HG03175 (cell line): Measurements from ENCODE around the gene VN1R2.
"Not testable (repeated sequence)": the region's sequence is repeated elsewhere in the genome, so short reads cannot be mapped to it uniquely, and the experiment has no call there.

Experiments
- ATAC-seq: cut with Tn5 transposase; IDR thresholded peaks from one replicate; pipeline ENCODE4 v1.9.1; 2021; ENCODE audit warnings: mild to moderate bottlenecking, moderate library complexity; ENCODE audit not compliant: unreplicated experiment

The VN1R2 gene, protein sequence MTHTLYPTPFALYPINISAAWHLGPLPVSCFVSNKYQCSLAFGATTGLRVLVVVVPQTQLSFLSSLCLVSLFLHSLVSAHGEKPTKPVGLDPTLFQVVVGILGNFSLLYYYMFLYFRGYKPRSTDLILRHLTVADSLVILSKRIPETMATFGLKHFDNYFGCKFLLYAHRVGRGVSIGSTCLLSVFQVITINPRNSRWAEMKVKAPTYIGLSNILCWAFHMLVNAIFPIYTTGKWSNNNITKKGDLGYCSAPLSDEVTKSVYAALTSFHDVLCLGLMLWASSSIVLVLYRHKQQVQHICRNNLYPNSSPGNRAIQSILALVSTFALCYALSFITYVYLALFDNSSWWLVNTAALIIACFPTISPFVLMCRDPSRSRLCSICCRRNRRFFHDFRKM

DNA sequence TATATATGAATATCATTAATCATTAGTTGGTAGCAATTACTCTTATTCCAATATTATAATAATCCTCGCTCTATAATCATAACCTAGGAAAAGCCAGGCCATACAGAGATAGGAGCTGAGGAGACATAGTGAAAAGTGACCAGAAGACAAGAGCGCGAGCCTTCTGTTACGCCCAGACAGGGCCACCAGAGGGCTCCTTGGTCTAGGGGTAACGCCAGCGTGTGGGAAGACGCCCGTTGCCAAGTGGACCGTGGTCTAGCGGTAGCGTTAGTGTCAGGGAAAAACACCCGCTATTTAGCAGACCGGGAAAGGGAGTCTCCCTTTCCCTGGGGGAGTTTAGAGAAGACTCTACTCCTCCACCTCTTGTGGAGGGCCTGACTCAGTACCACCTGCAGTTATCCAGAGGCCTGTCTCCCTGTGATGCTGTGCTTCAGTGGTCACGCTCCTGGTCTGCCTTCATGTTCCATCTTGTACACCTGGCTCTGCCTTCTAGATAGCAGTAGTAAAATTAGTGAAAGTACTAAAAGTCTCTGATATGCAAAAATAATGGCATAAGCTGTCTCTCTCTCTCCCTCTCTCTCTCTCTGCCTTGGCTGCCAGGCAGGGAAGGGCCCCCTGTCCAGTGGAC, at the start of gene VN1R2:
TSS of gene VN1R2 (plus strand) at position 578 of the 628 bp plus-strand sequence. CDS start 84 bp downstream, outside the sequence.
- ATAC-seq, result not testable (repeated sequence)

DNA sequence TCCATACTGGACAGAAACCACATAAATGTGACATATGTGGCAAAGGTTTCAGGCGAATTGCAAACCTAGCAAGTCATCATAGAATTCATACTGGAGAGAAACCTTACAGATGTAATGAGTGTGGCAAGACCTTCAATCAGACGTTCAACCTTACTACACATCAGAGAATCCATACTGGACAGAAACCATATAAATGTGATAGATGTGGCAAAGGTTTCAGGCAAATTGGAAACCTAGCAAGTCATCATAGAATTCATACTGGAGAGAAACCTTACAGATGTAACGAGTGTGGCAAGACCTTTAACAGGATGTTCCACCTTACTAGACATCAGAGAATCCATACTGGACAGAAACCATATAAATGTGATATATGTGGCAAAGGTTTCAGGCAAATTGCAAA, 46.5 kb upstream of the VN1R2 start:
- not testable (repeated sequence) for ATAC-seq

DNA sequence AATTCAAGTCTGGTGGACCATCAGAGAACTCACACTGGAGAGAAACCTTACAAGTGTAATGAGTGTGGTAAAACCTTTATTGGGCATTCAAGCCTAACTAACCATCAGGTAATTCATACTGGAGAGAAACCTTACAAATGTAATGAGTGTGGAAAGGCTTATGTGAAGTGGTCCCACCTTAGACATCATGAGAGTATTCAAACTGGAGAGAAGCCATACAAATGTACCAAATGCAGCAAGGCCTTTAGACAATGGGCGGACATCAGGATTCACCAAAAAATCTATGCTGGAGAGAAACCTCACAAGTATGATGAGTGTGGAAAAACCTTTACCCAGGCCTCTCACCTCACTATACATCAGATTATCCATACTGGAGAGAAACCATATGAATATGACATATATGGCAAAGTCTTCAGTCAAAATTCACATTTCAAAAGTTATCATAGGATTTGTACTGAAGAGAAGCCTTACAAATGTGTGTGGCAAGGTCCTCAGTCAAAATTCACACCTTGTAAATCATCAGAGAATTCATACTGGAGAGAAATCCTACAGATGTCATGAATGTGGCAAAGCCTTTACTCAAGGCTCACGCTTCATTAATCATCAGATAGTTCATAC, 45.3 kb upstream of the VN1R2 start:
- no peak for ATAC-seq

DNA sequence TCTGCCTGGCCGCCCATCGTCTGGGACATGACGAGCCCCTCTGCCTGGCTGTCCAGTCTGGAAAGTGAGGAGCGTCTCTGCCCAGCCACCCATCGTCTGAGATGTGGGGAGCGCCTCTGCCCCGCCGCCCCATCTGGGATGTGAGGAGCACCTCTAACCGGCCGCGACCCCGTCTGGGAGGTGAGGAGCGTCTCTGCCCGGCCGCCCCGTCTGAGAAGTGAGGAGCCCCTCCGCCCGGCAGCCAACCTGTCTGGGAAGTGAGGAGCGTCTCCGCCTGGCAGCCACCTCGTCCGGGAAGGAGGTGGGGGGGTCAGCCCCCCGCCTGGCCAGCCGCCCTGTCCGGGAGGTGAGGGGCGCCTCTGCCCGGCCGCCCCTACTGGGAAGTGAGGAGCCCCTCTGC, 35.4 kb upstream of the VN1R2 start:
- not testable (repeated sequence) for ATAC-seq

DNA sequence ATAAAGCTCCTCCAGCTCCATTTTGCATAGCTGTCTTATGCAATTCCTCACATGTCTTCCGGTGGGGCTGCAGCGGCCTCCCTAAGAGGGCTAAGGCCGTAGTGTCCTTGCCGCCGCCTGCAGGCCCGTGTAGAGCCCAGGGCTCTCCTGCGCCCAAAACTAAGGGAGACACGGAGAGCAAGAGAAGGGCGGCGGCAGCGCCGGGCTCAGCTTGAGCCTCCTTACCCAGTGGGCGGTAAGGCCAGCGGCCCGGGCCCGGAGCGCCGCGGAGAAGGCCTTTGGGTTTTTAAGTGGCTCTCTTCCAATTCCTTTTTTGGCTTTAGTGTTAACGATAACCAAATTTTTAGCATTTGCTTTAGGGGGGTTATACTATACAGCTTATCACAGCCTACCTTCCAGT, 33.5 kb upstream of the VN1R2 start:
- no peak for ATAC-seq

DNA sequence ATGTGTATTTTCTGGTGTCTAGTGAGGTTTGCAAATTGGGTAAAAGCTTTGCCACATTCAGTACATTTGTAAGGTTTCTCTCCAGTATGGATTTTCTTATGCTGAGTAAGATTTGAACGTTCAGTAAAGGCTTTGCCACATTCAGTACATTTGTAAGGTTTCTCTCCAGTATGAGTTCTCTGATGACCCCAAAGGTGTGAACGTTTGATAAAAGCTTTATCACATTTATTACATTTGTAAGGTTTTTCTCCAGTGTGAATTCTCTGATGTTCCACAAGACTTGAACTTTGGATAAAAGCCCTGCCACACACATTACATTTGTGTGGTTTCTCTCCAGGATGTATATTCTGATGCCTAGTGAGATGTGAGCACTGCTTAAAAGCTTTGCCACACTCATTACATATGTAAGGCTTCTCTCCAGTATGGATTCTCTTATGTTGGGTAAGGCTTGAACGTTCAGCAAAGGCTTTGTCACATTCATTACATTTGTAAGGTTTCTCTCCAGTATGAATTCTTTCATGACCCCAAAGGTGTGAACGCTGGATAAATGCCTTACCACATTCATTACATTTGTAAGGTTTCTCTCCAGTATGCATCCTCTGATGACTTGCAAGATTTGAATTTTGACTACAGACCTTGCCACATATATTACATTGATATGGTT, 20.8 kb upstream of the VN1R2 start:
- no peak for ATAC-seq

DNA sequence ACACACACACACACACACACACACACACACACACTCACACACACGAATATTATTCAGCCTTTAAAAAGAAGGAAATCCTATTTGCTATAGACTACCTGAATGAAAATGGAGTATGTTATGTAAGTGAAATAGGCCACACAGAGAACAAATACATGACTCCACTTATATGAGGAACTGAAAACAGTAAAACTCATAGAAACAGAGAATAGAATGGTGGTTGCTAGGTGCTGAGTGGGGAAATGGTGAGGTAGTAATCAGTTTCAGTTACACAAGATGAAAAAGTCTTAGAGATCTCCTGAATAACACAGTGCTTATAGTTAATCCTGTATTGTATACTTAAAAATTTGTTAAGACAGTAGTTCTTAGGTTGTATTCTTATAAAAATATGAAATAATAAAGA, 11.6 kb upstream of the VN1R2 start:
- ATAC-seq, result no peak

DNA sequence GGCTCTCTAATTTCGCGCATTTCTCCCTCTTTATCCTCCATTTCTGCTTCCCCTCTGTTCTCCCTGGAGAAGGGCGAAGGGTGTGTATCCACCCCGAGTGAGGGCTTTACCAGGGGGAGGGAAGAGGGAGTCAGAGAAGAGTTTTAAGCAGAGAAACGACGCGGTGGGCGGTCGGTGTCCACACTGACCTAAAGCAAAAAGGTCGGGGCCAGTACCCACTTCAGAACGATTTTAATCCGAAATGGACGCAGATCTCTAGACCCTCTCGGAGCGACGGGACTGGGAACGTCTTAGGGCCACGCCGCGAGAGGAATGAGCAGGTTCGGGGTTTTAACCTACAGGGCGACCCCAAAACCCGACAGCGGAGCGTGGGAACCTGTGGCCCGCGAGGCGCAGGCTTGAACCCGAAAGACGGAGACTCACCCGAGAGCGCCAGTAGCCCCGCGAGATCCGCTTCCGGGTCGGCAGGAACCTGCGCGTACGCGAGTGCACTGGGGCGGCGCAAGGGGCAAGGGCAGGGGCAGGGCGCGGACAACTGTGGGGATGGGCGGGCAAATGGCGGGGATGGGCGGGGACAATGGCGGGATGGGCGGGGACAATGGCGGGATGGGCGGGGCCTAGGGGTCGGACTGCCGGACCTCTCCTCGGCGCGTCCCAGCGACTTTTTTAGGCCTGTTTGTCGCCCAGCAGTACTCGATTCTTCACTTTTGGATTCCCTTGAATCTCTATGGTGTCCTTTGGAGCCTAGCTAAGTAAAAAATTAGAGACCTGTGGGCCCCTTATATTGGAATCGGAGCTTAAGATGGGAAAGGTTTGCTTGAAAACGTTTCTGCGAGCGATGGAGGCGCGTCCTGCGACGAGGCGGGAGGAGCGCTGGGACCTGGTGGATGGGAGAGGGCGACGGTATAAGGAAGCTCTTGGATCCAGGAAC, 3.4 kb upstream of the VN1R2 start, which contains the start of gene ZNF677:
TSS of gene ZNF677 (minus strand) at position 463 of the 931 bp plus-strand sequence. CDS start 3,323 bp downstream, outside the sequence.
- ATAC-seq, result no peak

DNA sequence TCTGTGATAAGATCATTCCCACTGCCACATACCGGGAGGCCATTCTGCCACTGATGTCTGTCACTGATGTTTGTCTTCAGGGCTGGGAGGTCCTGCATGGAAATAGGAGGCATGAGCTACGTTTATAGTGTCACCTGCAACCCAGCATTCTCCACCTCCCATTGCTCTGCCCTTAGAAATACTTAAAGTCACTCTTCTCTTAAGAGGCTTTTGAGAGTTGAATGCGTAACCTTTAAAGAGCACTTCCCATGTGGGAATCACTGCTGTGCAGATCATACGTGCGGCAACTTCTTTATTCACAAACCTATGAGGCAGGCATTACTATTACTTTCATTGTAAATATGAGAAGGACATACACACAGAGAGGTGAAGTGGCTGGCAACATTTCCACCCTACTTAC, 9.5 kb downstream of the VN1R2 start, which contains the start of gene VN1R4:
TSS of gene VN1R4 (minus strand) at position 101 of the 400 bp plus-strand sequence. CDS start at position 43, 58 bp downstream.
- not testable (repeated sequence) for ATAC-seq

DNA sequence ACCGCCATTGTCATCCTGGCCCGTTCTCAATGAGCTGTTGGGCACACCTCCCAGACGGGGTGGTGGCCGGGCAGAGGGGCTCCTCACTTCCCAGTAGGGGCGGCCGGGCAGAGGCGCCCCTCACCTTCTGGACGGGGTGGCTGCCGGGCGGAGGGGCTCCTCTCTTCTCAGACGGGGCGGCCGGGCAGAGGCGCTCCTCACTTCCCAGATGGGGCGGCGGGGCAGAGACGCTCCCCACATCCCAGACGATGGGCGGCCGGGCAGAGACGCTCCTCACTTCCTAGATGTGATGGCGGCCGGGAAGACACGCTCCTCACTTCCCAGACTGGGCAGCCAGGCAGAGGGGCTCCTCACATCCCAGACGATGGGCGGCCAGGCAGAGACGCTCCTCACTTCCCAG, 11.8 kb downstream of the VN1R2 start:
- ATAC-seq, result not testable (repeated sequence)

DNA sequence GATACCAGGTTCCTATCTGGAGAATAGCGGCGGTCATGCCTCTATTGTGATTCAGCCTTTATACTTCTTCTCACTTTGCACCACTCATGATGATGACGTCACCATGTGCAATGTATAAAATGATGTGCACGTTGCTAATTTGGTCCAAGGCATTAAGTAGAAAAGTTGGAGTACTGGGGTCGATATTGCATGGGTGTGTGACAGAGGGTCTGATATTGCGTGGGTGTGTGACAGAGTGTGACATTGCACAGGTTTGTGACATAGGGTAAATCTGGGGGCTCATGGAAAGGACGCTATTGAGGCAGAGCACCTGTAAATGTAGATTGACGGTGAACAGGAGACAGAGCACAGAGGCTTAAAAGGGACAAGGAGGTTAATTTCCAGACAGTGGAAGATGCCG, 14.0 kb downstream of the VN1R2 start:
- ATAC-seq, result no peak

DNA sequence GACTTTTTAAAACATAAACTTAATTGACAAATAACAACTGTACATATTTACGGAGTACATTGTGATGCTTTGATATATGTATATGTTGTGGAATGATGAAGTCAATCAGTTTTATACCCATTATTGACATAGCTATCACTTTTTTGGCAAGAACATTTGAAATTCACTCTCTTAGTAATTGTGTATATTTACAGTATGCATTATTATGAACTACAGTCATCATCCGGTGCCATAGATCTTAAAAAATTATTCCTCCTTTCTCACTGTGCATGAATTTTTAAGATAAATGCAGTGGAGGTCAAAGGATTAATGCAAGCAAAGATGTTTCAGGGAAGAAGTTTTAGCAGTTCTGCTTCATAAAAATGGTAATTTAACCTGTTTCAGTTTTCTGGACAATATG, 17.4 kb downstream of the VN1R2 start:
- ATAC-seq, result no peak

DNA sequence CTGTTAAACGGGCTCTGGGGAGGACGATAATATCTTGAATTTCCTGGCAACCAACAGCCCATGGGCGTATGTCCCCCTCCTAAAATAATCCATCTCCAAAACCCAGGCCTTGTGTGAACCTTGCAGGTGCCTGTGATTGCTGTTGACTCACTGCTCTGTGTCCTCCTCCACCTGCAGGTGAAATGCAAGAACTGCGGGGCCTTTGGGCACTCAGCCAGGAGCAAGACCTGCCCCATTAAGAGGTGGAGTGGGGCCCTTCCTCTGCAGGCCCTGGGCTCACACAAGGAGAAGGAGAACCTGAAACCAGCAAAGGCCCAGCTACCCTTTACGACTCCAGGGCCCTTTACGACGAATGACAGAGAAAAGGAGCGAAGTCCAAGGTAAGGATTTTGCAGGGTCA, 23.9 kb downstream of the VN1R2 start:
- not testable (repeated sequence) for ATAC-seq

DNA sequence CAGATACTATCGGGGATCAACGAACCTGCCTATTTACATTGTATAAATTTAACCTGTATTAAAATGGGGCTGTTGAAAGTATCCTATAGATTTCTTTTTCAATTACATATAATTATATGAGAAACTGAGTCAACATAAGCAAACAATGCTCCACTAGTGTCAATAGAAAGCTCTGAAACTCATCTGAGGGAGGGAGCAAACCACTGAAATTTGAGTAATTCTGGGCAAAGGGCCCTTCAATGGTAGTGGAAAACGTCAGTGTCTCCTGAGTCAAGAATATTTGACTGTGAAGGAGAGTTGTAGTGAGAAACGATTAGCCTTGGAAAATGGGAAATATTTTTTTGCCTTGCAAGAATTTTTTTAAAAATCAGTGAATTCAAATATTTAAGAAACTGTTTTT, 27.0 kb downstream of the VN1R2 start:
- no peak for ATAC-seq

DNA sequence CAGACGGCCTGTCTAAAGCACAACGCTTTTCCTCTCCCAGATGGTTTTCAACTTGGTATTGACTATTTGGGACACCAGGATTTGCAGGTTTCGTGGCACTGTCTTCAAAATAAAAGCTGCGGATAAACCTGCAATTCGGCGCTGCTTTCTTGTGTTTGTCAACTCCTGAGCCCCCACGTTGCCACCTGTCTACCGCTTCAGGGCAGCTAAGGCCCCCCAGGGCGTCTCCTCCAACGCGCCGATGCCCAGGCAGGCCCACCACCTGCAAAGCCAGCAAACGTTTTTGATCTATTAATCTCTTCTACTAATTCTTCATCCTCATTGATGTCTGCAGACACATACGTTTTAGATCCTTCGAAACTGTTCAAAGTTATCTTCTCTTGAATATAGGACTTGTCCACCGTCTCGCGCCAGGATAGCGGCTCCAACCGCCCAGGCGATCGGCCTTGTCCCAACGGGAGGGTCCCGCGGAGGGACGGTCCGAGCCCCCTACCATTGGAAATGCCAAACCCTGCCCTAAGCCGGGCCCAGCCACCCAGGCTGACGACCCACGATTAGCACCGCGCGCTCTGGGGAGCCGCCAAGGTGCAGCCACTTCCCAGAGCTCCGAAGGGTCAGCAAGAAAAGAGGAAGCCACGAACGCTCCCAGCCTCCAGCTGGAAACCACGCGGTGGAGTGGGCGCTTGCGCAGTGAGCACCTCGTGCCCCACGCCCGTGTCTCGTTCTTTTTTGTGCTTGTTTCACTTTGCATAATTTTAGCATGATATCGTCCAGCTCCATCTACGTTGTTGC, 32.9 kb downstream of the VN1R2 start:
- ATAC-seq, result no peak

DNA sequence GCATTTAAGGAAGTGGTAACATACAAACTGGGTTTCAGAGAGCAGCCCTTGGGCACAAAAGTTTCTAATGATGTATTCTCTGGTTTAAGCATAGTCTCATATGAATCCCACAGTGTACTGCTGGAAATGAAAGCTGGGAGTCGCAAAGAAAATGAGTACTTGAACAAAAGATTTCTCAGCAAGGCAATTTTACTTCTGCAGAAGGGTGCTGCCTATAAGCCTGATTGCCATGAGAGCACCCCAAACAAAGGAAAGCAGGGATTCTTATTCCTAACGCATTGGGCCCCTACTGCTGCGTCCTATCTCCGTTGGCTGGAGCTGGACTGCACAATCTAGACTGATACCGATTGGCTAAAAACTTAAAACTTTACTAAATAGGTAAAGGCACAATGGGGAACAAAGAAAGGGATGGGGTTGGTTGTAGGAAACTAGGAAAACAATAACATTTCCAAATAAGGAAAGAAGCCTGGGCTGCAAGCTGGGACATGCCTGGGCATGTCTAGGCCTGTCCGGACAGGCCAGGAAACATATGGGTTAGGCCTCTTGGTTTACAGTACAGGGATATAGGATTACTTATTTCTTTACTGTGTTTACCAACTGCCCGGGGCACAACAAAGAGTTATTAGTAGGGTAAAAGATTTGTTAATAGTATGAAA, 36.8 kb downstream of the VN1R2 start:
- ATAC-seq, result no peak

DNA sequence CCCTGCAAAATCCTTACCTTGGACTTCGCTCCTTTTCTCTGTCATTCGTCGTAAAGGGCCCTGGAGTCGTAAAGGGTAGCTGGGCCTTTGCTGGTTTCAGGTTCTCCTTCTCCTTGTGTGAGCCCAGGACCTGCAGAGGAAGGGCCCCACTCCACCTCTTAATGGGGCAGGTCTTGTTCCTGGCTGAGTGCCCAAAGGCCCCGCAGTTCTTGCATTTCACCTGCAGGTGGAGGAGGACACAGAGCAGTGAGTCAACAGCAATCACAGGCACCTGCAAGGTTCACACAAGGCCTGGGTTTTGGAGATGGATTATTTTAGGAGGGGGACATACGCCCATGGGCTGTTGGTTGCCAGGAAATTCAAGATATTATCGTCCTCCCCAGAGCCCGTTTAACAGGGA, 43.2 kb downstream of the VN1R2 start:
- not testable (repeated sequence) for ATAC-seq

DNA sequence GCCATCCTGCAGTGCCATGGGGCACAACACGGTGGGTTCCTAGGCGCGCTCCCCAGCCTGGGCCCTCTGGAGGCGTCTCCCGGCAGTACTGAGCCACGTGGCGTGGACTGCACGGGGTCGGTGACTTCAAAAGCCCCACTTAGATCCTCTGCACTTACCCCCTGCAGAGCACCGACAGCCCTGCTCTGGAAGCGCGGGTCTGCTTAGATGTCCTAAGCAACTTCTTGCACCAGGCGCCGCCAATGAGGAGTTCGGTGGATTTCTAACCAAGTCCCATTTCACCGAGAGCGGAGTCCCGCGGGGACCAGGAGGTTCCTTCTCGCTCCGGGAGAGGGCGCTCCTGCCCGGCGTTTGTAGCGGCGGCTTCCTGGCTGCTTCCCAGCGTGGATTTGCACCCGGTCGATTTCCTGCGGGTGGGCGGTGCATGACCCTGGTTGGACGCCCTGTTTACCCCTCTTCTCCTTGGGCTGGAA, 50.3 kb downstream of the VN1R2 start:
- no peak for ATAC-seq
